Lower leg skin (tissue), 4 donors: Measurements from ENCODE around the gene RASD2. TPM values are rescaled to one million over a fixed set of nuclear protein-coding genes. Genes with fewer than 3 reads are reported as not detected.
"Not testable (repeated sequence)": the region's sequence is repeated elsewhere in the genome, so short reads cannot be mapped to it uniquely, and the experiment has no call there.

Source experiments
- DNase-seq, 2 donors: peaks; one replicate each; pipeline ENCODE4 v3.0.0-alpha.2; 2019; ENCODE audit warnings: low spot score in 2 of 2
- H3K4me3 ChIP-seq: fragments of 200-600 bp; sonication (generic); 2 replicates; pipeline ENCODE4 v1.5.1; 2017; ENCODE audit warnings: mild to moderate bottlenecking, low read depth; ENCODE audit not compliant: poor library complexity, severe bottlenecking
- CTCF ChIP-seq, 3 donors: fragments of 450-650 bp; IDR thresholded peaks; one replicate each; pipeline ENCODE4 v1.5.1; 2016; ENCODE audit warnings: antibody characterized with exemption in 3 of 3, mild to moderate bottlenecking in 3 of 3, moderate library complexity in 2 of 3
- POLR2A ChIP-seq, 2 donors: fragments of 450-650 bp; IDR thresholded peaks; one replicate each; pipeline ENCODE4 v1.6.1; 2016 to 2017; ENCODE audit warnings: antibody characterized with exemption in 2 of 2, mild to moderate bottlenecking in 1 of 2, moderate library complexity in 1 of 2
- WGBS, 2 donors: methylation state at CpG; one replicate each; pipeline ENCODE4 v1.1.5; 2018; 5-methylcytosine and 5-hydroxymethylcytosine counted together
- intact Hi-C: fragments of 100-400 bp; cut with DNase I; formaldehyde crosslinking; loops from one replicate; pipeline ENCODE4 v1.15.0; 2023; ENCODE audit warnings: low total_unique reads
- total RNA-seq, 4 donors: library from RNA; depleted of rRNA; stranded (reverse); fragments of >200 nt; gene quantifications; one replicate each; pipeline ENCODE4 v1.1.0, GENCODE V29; 2016

The RASD2 gene
- total RNA-seq, 4 donors from 2014 or later, result 0.27 to 3.2 (median 1.4) TPM

GRCh38 chr22:35498026-35498800 is 42.4 kb upstream of the RASD2 start:
- no peak for TF ChIP-seq POLR2A (IDR thresholded peaks at IDR 0.05)
- TF ChIP-seq CTCF (IDR thresholded peaks at IDR 0.05), result no peak
- WGBS, 2 donors, result 52 to 55% methylated on average over 14 of the region's 14 CpGs
- no peak for DNase-seq
- no peak overlapping the region for H3K4me3 ChIP-seq
- intact Hi-C loops, result no loop called here

GRCh38 chr22:35502836-35503235 is 37.8 kb upstream of the RASD2 start:
- WGBS, 2 donors, result 62 to 65% methylated on average over 3 of the region's 3 CpGs
- intact Hi-C loops, result no loop called here
- no peak overlapping the region for H3K4me3 ChIP-seq
- TF ChIP-seq POLR2A (IDR thresholded peaks at IDR 0.05) (no peak), CTCF (IDR thresholded peaks at IDR 0.05) (no peak)
- DNase-seq, result no peak

GRCh38 chr22:35505399-35506258 is 35.0 kb upstream of the RASD2 start:
- 55 to 59% methylated on average over 7 of the region's 7 CpGs for WGBS, 2 donors
- TF ChIP-seq CTCF (IDR thresholded peaks at IDR 0.05), result no peak
- TF ChIP-seq POLR2A (IDR thresholded peaks at IDR 0.05), result no peak
- DNase-seq, result no peak
- no peak overlapping the region for H3K4me3 ChIP-seq
- intact Hi-C loops, result no loop called here

- WGBS, 2 donors, result 31 to 40% methylated on average over 2 of the region's 2 CpGs
- intact Hi-C loops, result no loop called here
- TF ChIP-seq POLR2A (IDR thresholded peaks at IDR 0.05) (no peak), CTCF (IDR thresholded peaks at IDR 0.05) (no peak)
- H3K4me3 ChIP-seq, result no peak overlapping the region
- DNase-seq, result no peak
Observed at GRCh38 chr22:35506259-35506570, 34.4 kb upstream of the RASD2 start.

- DNase-seq, intact Hi-C loops, H3K4me3 ChIP-seq: not testable (repeated sequence)
- WGBS, 2 donors, result 86 to 87% methylated on average over 7 of the region's 7 CpGs
Observed at GRCh38 chr22:35507851-35508250, 32.8 kb upstream of the RASD2 start.

GRCh38 chr22:35509451-35509850 is 31.2 kb upstream of the RASD2 start:
- WGBS, 2 donors, result 84 to 90% methylated on average over 10 of the region's 10 CpGs
- intact Hi-C loops, result no loop called here
- TF ChIP-seq POLR2A (IDR thresholded peaks at IDR 0.05) (no peak), CTCF (IDR thresholded peaks at IDR 0.05) (no peak)

More at GRCh38 chr22:35509451-35509850, 31.2 kb upstream of the RASD2 start:
- no peak for DNase-seq
- no peak overlapping the region for H3K4me3 ChIP-seq
